Measurements from ENCODE around the gene NLRC5.

DNA sequence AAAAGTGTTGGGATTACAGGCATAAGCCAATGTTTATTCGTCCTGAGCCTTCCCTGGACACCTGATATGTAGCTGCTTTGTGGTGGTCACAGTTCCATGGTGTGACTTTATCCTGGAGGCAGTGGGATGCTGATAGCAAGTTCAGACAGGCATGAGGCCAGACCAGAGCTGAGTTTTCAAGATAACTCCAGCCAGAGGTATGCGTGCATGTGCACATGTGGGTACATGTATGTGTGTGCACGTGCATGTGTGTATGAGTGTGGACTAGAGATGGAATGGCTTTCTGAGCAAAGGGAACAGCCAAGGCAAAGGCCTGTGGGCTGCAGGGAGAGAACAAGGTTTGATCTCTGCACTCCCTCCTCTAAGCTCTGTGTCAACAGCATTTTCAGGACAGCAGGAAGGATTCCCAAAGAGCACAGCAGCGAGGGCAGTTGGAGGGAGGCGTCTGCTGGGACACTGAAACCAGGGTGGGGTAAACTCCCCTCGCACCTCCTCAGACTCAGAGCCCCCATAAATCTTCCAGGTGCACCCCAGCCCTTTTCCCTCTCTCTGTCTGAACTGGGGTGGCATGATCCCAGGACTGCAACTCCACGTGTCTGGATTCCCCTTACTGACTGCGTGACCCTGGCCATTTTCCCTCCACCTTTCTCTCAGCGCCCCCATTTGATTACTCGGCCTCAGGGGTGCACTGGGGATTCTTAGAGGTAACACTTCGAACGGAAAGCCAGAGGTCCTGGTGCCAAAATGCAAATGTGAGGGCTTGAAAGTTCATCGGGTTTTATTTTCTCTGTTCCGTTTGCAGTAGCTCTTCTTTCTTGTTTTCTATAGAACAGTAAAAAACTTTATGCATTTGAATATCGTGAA lies 15.3 kb downstream of the NLRC5 start:
- TF ChIP-seq EZH2 (IDR thresholded peaks at IDR 0.05; ENCODE audit: borderline replicate concordance, low read depth, low read length, severe bottlenecking) = no peak
- TF ChIP-seq, protein P1, sequence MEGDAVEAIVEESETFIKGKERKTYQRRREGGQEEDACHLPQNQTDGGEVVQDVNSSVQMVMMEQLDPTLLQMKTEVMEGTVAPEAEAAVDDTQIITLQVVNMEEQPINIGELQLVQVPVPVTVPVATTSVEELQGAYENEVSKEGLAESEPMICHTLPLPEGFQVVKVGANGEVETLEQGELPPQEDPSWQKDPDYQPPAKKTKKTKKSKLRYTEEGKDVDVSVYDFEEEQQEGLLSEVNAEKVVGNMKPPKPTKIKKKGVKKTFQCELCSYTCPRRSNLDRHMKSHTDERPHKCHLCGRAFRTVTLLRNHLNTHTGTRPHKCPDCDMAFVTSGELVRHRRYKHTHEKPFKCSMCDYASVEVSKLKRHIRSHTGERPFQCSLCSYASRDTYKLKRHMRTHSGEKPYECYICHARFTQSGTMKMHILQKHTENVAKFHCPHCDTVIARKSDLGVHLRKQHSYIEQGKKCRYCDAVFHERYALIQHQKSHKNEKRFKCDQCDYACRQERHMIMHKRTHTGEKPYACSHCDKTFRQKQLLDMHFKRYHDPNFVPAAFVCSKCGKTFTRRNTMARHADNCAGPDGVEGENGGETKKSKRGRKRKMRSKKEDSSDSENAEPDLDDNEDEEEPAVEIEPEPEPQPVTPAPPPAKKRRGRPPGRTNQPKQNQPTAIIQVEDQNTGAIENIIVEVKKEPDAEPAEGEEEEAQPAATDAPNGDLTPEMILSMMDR (IDR thresholded peaks at IDR 0.05; ENCODE audit: borderline replicate concordance, extremely low read depth, low read length, poor library complexity, severe bottlenecking) = no peak

Measured in DND-41 (cell line).